HEK293 (cell line): ENCODE measurements around the gene FBXO34.
A peak's percentile ranks its signal among the peaks of the same experiment; 100 is the strongest.

Experiments used
- AEBP2 ChIP-seq: fragments of 450-650 bp; formaldehyde crosslinking; IDR thresholded peaks from 2 replicates; pipeline ENCODE4 v1.5.1; 2016; ENCODE audit warnings: missing biosample characterization, missing genetic modification characterization, borderline replicate concordance
- BCL11A ChIP-seq: fragments of 450-650 bp; formaldehyde crosslinking; IDR thresholded peaks from 2 replicates; pipeline ENCODE4 v1.5.1; 2016; ENCODE audit warnings: low read depth, missing biosample characterization, missing genetic modification characterization
- CTCF ChIP-seq: fragments of 450-650 bp; formaldehyde crosslinking; IDR thresholded peaks from 2 replicates; pipeline ENCODE4 v1.5.1; 2016; ENCODE audit warnings: missing biosample characterization, missing genetic modification characterization
- REPIN1 ChIP-seq: fragments of 450-650 bp; formaldehyde crosslinking; IDR thresholded peaks from 2 replicates; pipeline ENCODE4 v1.5.1; 2017; ENCODE audit warnings: missing biosample characterization, missing genetic modification characterization, low read depth
- ZBTB11 ChIP-seq: fragments of 450-650 bp; formaldehyde crosslinking; conservative IDR thresholded peaks from 2 replicates; pipeline ENCODE4 v1.5.1; 2016; ENCODE audit warnings: low read depth, missing biosample characterization, missing genetic modification characterization
- ZBTB49 ChIP-seq: fragments of 450-650 bp; formaldehyde crosslinking; IDR thresholded peaks from 2 replicates; pipeline ENCODE4 v1.5.1; 2016; ENCODE audit warnings: missing biosample characterization, missing genetic modification characterization, low read depth
- ZIC2 ChIP-seq: fragments of 450-650 bp; formaldehyde crosslinking; IDR thresholded peaks from 2 replicates; pipeline ENCODE4 v1.5.1; 2016; ENCODE audit warnings: missing biosample characterization, missing genetic modification characterization
- ZNF23 ChIP-seq: fragments of 450-650 bp; formaldehyde crosslinking; IDR thresholded peaks from 2 replicates; pipeline ENCODE4 v1.5.1; 2016; ENCODE audit warnings: missing biosample characterization, missing genetic modification characterization, borderline replicate concordance

GRCh38 chr14:55270832-55271571, at the start of gene FBXO34:
- peak; percentile 97 for TF ChIP-seq CTCF (tag by site-specific recombination)
- TF ChIP-seq ZIC2: no peak
- no peak for TF ChIP-seq ZNF23
- TF ChIP-seq AEBP2: no peak
- no peak for TF ChIP-seq BCL11A
- TF ChIP-seq ZBTB11: no peak
- TF ChIP-seq REPIN1 (tag by site-specific recombination): no peak
- no peak for TF ChIP-seq ZBTB49
